Body of pancreas (tissue), 4 donors: Measurements from ENCODE around the gene PCSK9. TPM values are rescaled to one million over a fixed set of nuclear protein-coding genes. Genes with fewer than 3 reads are reported as not detected.
A peak's percentile ranks its signal among the peaks of the same experiment; 100 is the strongest.

Experiments
- ATAC-seq: fragments of 150-250 bp; one replicate; pipeline ENCODE4 v1.9.1; 2016
- DNase-seq, 4 donors: peaks; one replicate each; pipeline ENCODE4 v3.0.0-alpha.2; 2019
- H3K27ac ChIP-seq, 4 donors: fragments of 200-600 bp; sonication (generic); 1 replicate in 3 of 4; 2 replicates in 1 of 4; pipeline versions ENCODE4 v1.5.1 to v1.6.1; 2016 to 2019; ENCODE audit warnings: mild to moderate bottlenecking in 1 of 4, mixed read lengths in 1 of 4, moderate library complexity in 1 of 4
- H3K27me3 ChIP-seq, 2 donors: fragments of 200-600 bp; sonication (generic); one replicate each; pipeline ENCODE4 v1.6.0; 2016; ENCODE audit warnings: mild to moderate bottlenecking in 1 of 2
- H3K36me3 ChIP-seq, 2 donors: fragments of 200-600 bp; sonication (generic); replicated peaks in 1 of 2; 2 replicates each; pipeline ENCODE4 v1.5.1; 2016; ENCODE audit warnings: low read depth in 2 of 2; ENCODE audit not compliant: insufficient read depth in 1 of 2
- H3K4me1 ChIP-seq: fragments of 200-600 bp; sonication (generic); one replicate; pipeline ENCODE4 v1.6.0; 2016
- H3K4me3 ChIP-seq, 2 donors: fragments of 200-600 bp; sonication (generic); 1 replicate in 1 of 2; 2 replicates in 1 of 2; pipeline ENCODE4 v1.5.1; 2016 to 2019
- H3K9me3 ChIP-seq, 3 donors: fragments of 200-600 bp; sonication (generic); 1 replicate in 2 of 3; 2 replicates in 1 of 3; pipeline ENCODE4 v1.5.1; 2016
- CTCF ChIP-seq, 7 experiments: fragments of 450-650 bp in 4 of 7; fragments of 200-600 bp in 3 of 7; sonication (generic) in 3 of 7; IDR thresholded peaks; one replicate each; pipeline ENCODE4 v1.5.1; 2016 to 2019; ENCODE audit warnings: antibody characterized with exemption in 7 of 7
- POLR2A ChIP-seq, 3 donors: fragments of 450-650 bp; IDR thresholded peaks; one replicate each; pipeline ENCODE4 v1.6.1; 2016; ENCODE audit warnings: antibody characterized with exemption in 3 of 3, mild to moderate bottlenecking in 2 of 3
- WGBS, 2 donors: methylation state at CpG; one replicate each; pipeline ENCODE4 v1.1.5; 2017; 5-methylcytosine and 5-hydroxymethylcytosine counted together
- intact Hi-C: fragments of 100-400 bp; cut with DNase I; formaldehyde crosslinking; loops from one replicate; pipeline ENCODE4 v1.15.1; 2023
- total RNA-seq, 2 donors: library from RNA; depleted of rRNA; stranded (reverse); fragments of >200 nt; gene quantifications; one replicate each; pipeline ENCODE4 v1.1.0, GENCODE V29; 2016

PCSK9 gene
- total RNA-seq, 2 donors from 2014 or later, result 6.0 to 13.8 TPM

GRCh38 chr1:55064071-55064581 lies 24.8 kb downstream of the PCSK9 start:
- intact Hi-C loops, result no loop called here
- no peak for DNase-seq
- 64 to 69% methylated on average over 11 to 12 of the region's 12 CpGs for WGBS, 2 donors

GRCh38 chr1:55064861-55065263 lies 25.5 kb downstream of the PCSK9 start:
- intact Hi-C loops, result no loop called here
- Histone ChIP-seq H3K4me3 (no peak overlapping the region), H3K36me3 (peaks cover 0 to 8% of the 10 kb centered on the region in 2 donors), H3K9me3 (no peaks in the 10 kb centered on the region), H3K4me1 (no peaks in the 10 kb centered on the region), H3K27ac (no peak overlapping the region), H3K27me3 (no peaks in the 10 kb centered on the region)
- WGBS, 2 donors, result 20 to 25% methylated on average over 2 of the region's 2 CpGs
- no peak for TF ChIP-seq POLR2A (IDR thresholded peaks at IDR 0.05)
- TF ChIP-seq CTCF (IDR thresholded peaks at IDR 0.05), result no peak
- DNase-seq (peak in 1 of 4 donors; percentile 36), ATAC-seq (no peak)

More at GRCh38 chr1:55064071-55064581, 24.8 kb downstream of the PCSK9 start:
- H3K27ac ChIP-seq, result no peak overlapping the region
- TF ChIP-seq CTCF (IDR thresholded peaks at IDR 0.05), result no peak
- no peak for TF ChIP-seq POLR2A (IDR thresholded peaks at IDR 0.05)
- H3K36me3 ChIP-seq, result peaks cover 0 to 3% of the 10 kb centered on the region in 2 donors
- no peaks in the 10 kb centered on the region for H3K27me3 ChIP-seq
- ATAC-seq, result peak; percentile 18
- no peaks in the 10 kb centered on the region for H3K9me3 ChIP-seq
- H3K4me3 ChIP-seq, result no peak overlapping the region
- no peaks in the 10 kb centered on the region for H3K4me1 ChIP-seq

GRCh38 chr1:55065648-55066047 lies 26.3 kb downstream of the PCSK9 start:
- DNase-seq, result no peak
- Histone ChIP-seq H3K4me3 (no peak overlapping the region), H3K27me3 (no peaks in the 10 kb centered on the region), H3K9me3 (no peaks in the 10 kb centered on the region), H3K27ac (no peak overlapping the region), H3K36me3 (peaks cover 0 to 14% of the 10 kb centered on the region in 2 donors), H3K4me1 (no peaks in the 10 kb centered on the region)
- 87 to 89% methylated on average over 4 of the region's 4 CpGs for WGBS, 2 donors
- TF ChIP-seq POLR2A (IDR thresholded peaks at IDR 0.05) (no peak), CTCF (IDR thresholded peaks at IDR 0.05) (no peak)
- no peak for ATAC-seq
- intact Hi-C loops, result no loop called here

- Histone ChIP-seq H3K36me3 (peaks cover 0 to 26% of the 10 kb centered on the region in 2 donors), H3K27ac (no peak overlapping the region), H3K9me3 (no peaks in the 10 kb centered on the region), H3K4me3 (no peak overlapping the region), H3K27me3 (no peaks in the 10 kb centered on the region), H3K4me1 (no peaks in the 10 kb centered on the region)
- ATAC-seq, result no peak
- DNase-seq, result peak in 1 of 4 donors; percentile 31
- intact Hi-C loops, result no loop called here
- WGBS, 2 donors, result 79 to 83% methylated on average over 17 of the region's 17 CpGs
- TF ChIP-seq POLR2A (IDR thresholded peaks at IDR 0.05) (no peak), CTCF (IDR thresholded peaks at IDR 0.05) (no peak)
These were observed 27.9 kb downstream of the PCSK9 start for GRCh38 chr1:55067022-55067778.
